Astrocyte of the spinal cord (primary cell): ENCODE results near the gene TTLL3.

Experiments used
- DNase-seq: peaks from one replicate; pipeline ENCODE4 v3.0.0; 2011; ENCODE audit warnings: low read depth, low spot score
- H3K4me3 ChIP-seq: 2 replicates; pipeline ENCODE4 v1.5.1; 2011; ENCODE audit warnings: low read depth, mild to moderate bottlenecking, low read length, moderate library complexity
- in situ Hi-C: cut with HindIII; loops from 2 replicates; pipeline ENCODE4 v1.10.0; 2017; ENCODE audit warnings: low sequenced_read_pairs
- TF ChIP-seq, protein P1 (sequence below): IDR thresholded peaks from 2 replicates; pipeline ENCODE4 v1.5.1; 2012; ENCODE audit warnings: low read depth, mild to moderate bottlenecking, low read length, inconsistent platforms

Gene TTLL3

DNA sequence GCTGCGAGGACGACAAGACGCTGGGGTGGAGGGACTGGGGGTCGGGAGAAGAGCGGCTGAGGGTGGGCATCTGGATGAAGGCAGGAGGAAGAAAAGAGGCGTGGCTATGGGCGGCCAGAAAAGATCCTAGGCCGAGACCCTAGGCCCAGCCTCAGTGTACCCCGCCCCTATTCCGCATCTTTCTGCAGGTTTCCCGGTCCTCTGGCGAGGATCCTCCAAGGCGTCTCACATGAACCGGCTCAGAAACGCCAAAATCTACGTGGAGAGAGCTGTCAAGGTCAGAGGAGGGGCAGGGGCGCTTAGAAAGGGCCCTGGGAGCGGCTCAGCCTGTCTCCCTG lies 340 bp downstream of the TTLL3 start:
- peak overlapping the region; percentile 37 for H3K4me3 ChIP-seq
- TF ChIP-seq, protein P1, sequence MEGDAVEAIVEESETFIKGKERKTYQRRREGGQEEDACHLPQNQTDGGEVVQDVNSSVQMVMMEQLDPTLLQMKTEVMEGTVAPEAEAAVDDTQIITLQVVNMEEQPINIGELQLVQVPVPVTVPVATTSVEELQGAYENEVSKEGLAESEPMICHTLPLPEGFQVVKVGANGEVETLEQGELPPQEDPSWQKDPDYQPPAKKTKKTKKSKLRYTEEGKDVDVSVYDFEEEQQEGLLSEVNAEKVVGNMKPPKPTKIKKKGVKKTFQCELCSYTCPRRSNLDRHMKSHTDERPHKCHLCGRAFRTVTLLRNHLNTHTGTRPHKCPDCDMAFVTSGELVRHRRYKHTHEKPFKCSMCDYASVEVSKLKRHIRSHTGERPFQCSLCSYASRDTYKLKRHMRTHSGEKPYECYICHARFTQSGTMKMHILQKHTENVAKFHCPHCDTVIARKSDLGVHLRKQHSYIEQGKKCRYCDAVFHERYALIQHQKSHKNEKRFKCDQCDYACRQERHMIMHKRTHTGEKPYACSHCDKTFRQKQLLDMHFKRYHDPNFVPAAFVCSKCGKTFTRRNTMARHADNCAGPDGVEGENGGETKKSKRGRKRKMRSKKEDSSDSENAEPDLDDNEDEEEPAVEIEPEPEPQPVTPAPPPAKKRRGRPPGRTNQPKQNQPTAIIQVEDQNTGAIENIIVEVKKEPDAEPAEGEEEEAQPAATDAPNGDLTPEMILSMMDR, result no peak
- in situ Hi-C loops, result no loop called here
- DNase-seq, result no peak

DNA sequence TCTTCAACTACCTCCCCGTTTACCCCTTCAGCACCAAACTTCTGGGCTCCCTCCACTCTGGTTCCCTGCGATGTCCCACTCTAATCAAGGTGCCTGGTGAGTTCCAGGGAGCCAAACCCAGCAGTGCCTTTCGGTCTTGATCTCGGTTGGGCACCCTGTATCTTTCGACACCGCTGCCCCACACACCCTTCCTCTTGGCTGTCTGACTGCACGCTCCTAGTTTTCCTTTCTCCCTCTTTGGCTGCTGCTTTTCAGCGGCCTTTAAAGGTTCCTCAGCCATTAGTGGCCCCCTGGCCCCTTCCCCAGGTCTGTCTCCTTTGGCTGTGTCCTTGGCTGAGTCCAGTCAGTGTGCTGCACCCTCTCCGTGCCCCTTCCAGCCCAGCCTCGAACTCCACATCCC lies 784 bp downstream of the TTLL3 start:
- DNase-seq, result no peak
- peak overlapping the region; percentile 37 for H3K4me3 ChIP-seq
- in situ Hi-C loops, result no loop called here
- TF ChIP-seq, protein P1, result no peak

DNA sequence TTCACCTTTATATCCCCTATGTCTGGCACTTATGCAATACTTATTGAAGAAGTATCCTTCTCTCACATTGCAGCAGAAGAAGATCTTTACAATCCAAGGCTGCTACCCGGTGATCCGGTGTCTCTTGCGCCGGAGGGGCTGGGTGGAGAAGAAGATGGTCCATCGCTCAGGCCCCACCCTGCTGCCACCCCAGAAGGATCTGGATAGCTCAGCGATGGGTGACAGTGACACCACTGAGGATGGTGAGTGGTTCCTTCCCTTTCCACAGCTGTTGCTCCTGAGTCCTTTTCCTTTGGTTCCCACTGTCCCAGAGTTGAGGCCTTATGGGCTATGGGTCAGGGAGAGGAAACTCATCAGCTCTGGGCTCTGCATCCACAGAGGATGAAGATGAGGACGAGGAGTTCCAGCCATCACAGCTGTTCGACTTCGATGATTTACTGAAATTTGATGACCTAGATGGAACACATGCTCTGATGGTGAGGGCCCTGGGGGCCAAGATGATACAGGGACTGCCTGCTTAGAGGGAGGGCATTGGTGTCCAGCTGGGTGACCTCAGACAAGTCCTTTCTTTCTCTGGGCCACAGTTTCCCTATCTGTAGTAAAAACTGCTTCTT lies 2.9 kb downstream of the TTLL3 start:
- no peak overlapping the region for H3K4me3 ChIP-seq
- TF ChIP-seq, protein P1, result no peak
- DNase-seq, result no peak
- in situ Hi-C loops, result no loop called here

DNA sequence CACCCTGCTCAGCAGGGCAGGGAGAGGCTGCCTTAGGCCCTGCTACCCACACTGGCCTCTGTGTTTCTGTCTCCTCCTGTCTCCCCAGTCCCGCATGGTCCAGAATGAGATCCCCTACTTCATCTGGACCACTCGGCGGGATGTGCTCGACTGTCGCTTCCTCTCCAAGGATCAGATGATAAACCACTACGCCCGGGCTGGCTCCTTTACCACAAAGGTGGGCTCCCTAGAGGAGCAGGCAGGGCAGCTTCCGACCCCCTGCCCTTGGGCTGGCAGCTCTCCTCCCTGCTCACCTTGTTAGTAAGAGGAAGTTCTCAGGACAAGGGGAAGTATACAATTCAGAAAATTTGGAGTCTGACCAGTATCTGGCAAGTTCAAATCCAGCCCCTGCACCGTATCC lies 5.9 kb downstream of the TTLL3 start:
- H3K4me3 ChIP-seq, result no peak overlapping the region
- in situ Hi-C loops, result no loop called here
- DNase-seq, result no peak
- TF ChIP-seq, protein P1, result no peak

DNA sequence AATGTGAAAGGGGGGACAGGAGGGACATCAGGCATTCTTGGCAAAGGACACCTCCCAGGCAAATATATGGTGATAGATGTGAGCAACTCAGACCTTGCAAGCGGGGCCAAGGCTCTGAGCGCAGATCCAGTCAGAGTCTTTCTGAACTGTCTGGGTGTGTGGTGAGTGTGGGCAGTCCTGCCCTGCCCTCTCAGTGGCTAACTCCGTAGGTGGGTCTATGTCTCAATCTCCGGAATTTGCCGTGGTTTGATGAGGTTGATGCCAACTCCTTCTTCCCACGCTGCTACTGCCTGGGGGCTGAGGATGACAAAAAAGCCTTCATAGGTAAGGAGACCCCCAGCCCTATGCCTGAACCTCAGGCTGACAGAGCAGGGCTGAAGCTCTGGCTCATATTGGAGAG lies 7.4 kb downstream of the TTLL3 start:
- no peak overlapping the region for H3K4me3 ChIP-seq
- TF ChIP-seq, protein P1, result no peak
- no peak for DNase-seq
- in situ Hi-C loops, result no loop called here

DNA sequence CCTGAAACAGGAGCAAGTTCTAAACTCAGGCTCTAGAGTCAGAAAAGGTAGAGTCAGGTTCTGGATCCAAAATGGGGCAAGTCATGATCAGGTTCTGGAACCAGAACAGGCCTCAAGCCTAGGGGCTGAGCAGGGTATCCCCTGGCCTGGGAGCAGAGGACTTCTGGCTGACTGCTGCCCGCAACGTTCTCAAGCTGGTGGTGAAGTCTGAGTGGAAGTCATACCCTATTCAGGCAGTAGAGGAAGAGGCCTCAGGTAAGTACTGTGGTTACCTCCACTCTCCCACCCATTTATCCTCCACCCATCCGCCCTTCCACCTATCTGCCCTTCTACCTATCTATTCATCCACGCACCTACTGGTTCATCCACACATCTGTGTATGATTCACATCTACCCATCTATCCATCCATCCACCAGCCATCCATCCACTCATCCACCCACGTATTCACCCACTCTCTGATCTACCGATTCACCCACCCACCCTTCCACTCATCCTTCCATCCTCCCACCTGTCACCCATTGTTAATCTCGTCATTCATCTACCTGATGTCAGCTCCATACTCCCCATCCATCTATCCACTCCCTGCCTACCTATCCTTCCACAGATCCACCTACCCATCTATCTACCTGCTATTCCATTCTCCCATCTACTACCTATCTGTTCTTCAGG lies 8.7 kb downstream of the TTLL3 start:
- DNase-seq, result no peak
- H3K4me3 ChIP-seq, result no peak overlapping the region
- TF ChIP-seq, protein P1, result no peak
- in situ Hi-C loops, result no loop called here

DNA sequence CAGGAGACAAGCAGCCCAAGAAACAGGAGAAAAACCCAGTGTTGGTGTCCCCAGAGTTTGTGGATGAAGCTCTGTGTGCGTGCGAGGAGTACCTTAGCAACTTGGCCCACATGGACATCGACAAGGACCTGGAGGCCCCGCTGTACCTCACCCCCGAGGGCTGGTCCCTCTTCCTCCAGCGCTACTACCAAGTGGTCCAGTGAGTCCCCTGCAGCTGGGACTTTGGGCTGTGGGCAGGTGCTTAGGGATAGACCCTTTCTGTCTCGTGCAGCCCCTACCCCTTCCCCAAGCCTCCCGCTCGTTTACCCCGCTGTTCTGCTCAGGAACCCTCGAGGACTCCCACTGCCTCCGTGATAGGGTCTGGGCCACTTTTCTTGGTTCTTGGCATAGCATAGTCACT lies 10.5 kb downstream of the TTLL3 start:
- TF ChIP-seq, protein P1, result no peak
- DNase-seq, result no peak
- in situ Hi-C loops, result no loop called here
- no peak overlapping the region for H3K4me3 ChIP-seq
